Astrocyte of the cerebellum (primary cell): ENCODE measurements around the gene CAMTA1.

ENCODE experiments used
- DNase-seq: peaks from one replicate; pipeline ENCODE4 v3.0.0-alpha.2; 2011; ENCODE audit warnings: low read depth
- H3K4me3 ChIP-seq: 2 replicates; pipeline ENCODE4 v1.5.1; 2011; ENCODE audit warnings: mild to moderate bottlenecking, low read depth, low read length, moderate library complexity
- in situ Hi-C: cut with HindIII; loops from 2 replicates; pipeline ENCODE4 v1.10.0; 2017; ENCODE audit warnings: low sequenced_read_pairs
- TF ChIP-seq, protein P1 (sequence below): IDR thresholded peaks from 2 replicates; pipeline ENCODE4 v1.5.1; 2012; ENCODE audit warnings: low read length, low read depth, moderate library complexity, mild to moderate bottlenecking; ENCODE audit errors: missing control alignments

The CAMTA1 gene

DNA sequence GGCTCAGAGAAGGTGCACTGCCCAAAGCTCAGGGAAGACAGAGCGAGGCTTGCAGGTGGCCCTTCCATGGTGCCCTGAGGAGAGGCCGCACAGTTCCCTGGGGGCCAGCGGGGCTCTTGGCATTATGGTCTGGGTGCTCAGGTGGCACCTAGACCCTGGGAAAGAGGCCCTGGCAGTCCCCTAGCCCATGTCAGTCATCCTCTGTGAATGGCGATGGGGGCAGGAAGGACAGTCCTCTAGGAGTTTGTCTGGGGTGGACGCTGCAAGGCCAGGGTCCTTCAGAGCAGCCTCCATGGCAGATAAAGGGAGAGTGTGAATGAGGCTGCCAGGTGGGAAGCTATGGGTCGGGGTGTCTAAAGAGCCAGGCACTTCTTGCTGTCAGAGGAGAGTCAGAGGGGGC, 640.0 kb downstream of the CAMTA1 start:
- TF ChIP-seq, protein P1, sequence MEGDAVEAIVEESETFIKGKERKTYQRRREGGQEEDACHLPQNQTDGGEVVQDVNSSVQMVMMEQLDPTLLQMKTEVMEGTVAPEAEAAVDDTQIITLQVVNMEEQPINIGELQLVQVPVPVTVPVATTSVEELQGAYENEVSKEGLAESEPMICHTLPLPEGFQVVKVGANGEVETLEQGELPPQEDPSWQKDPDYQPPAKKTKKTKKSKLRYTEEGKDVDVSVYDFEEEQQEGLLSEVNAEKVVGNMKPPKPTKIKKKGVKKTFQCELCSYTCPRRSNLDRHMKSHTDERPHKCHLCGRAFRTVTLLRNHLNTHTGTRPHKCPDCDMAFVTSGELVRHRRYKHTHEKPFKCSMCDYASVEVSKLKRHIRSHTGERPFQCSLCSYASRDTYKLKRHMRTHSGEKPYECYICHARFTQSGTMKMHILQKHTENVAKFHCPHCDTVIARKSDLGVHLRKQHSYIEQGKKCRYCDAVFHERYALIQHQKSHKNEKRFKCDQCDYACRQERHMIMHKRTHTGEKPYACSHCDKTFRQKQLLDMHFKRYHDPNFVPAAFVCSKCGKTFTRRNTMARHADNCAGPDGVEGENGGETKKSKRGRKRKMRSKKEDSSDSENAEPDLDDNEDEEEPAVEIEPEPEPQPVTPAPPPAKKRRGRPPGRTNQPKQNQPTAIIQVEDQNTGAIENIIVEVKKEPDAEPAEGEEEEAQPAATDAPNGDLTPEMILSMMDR = no peak
- in situ Hi-C loops = no loop called here

DNA sequence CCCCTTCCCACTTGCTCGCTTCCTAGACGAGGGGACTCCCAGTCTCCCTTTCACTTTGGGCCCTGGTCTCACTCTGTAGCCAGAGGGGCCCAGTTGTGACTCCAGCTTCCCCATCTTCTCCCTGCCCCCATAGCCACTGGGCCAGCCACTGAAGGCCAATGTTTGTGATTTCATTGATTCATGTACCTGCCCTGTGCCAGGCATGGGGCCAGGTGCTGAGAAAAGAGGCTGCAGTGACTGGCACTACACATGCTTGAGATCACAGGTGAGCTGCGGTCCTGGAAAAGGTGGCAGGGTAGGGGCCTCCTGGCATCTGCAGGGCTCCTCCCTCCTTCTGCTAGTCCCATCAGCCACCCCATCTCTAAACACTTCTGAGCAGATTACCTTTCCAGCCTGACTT, 640.5 kb downstream of the CAMTA1 start:
- TF ChIP-seq, protein P1 = no peak
- H3K4me3 ChIP-seq = no peak overlapping the region
- DNase-seq = no peak
- in situ Hi-C loops = no loop called here

More for the DNA sequence above, 640.0 kb downstream of the CAMTA1 start:
- DNase-seq = no peak
- no peak overlapping the region for H3K4me3 ChIP-seq

DNA sequence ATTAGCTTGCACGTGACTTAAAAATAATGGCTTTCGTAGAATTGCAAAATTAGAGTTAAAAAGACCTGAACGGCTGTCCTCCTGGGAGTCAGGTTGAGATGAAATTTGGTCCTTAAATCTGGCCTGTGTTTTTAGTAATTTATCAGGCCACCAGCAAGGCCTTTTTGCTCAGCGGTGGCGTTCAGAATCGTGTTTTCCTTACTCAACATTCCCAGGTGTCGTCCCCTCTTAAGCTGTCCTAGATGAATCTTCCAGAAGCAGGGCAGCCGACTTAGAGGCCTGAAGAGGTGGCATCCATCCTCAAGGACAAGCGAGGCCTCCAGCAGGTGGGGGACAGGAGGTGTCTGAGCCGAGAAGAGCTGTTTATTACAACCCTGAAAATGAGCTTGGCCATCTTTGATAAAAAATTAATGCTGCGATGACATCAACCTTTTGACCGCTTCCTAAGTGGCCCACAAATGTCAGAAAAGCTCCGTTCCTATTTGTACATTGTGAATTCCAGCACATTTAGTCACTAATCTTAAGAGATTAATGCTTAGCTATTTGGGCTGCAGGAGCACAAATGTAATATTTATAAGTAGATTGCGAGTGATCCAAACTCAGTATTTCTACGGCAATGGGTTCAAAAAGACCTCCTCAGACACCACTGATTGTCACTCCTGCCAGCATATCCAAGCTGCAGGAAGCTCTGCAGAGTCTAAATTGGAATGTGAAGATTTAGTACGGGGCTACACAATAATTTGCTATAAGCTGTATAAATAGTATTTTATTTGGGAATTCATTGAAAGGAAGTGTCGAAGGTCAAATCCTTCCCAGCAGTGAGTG, 641.7 kb downstream of the CAMTA1 start:
- in situ Hi-C loops = no loop called here
- H3K4me3 ChIP-seq = no peak overlapping the region
- TF ChIP-seq, protein P1 = no peak
- no peak for DNase-seq

DNA sequence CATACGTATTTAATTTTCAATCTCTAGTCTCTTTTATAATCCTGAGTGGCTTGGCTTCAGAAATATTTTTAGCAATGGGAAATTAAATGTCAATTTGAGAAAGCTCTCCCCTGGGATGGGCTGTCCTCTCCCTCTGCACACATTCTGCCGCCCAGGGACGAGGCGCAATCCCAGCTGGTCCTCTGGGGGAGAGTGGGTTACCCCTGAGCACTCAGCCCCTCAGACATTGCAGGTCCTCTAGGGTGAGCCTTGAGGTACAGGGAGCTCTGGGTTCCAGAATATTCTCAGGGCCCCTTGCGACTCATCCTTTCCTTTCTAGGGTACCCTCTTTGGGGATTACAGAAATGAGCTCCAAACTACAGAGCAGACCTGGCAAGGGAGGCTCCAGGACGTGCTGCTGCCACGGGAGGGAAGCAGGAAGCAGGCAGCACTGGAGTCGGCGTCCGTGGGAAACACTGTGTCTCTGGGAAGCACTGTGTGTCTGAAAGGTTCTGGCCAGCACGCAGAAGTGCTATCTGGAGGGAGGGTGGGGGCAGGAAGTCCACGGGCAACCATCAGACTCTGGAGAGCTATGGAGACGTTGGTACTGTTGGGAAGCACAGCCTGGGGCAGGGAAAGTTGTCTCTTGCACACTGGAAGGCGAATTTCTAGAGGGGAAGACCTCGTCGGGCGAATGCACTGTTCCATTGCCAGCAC, 642.5 kb downstream of the CAMTA1 start:
- in situ Hi-C loops = no loop called here
- TF ChIP-seq, protein P1 = no peak
- DNase-seq = no peak
- no peak overlapping the region for H3K4me3 ChIP-seq

DNA sequence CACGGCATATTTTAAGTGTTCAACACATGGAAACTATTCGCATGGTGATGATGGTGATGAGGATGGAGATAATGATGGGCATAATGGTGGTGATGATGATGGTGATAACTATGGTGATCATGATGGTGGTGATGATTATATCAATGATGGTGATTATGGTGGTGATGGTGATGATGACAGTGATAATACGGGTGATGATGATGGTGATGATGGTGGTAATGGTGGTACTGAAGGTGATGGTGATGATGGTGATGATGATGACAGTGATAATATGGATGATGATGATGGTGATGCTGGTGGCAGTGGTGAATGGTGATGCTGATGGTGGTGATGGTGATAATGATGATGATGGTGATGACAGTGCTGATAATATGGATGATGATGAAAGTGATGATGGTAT, 644.0 kb downstream of the CAMTA1 start:
- in situ Hi-C loops = no loop called here
- DNase-seq = no peak
- no peak overlapping the region for H3K4me3 ChIP-seq
- TF ChIP-seq, protein P1 = no peak

DNA sequence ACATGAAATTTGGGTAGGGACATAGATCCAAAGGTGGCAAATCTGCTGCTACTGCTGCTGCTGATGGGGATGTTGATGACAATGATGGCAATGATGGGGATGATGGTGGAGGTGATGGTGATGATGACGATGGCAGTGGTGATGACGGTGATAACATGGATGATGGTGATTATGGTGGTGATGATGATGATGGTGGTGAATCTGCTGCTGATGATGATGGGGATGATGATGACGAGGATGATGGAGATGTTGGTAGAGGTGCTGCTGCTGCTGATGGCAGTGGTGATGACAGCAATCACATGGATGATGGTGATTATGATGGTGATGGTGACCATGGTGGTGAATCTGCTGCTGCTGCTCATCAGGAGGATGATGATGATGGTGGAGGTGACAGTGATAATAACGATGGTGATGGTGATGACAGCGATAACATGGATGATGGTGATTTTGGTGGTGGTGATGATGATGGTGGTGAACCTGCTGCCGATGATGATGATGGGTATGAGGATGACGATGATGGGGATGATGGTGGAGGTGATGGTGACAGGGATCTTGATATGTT, 644.9 kb downstream of the CAMTA1 start:
- no peak for DNase-seq
- TF ChIP-seq, protein P1 = no peak
- no peak overlapping the region for H3K4me3 ChIP-seq
- in situ Hi-C loops = no loop called here
